Hepatocyte (in vitro differentiated cells): ENCODE data around the gene SIMC1.
A peak's percentile ranks its signal among the peaks of the same experiment; 100 is the strongest.

Experiments
- EZH2 ChIP-seq: fragments of 200-600 bp; sonication (generic); IDR thresholded peaks from 2 replicates; pipeline ENCODE4 v1.6.1; 2016; ENCODE audit warnings: antibody characterized with exemption, mild to moderate bottlenecking, borderline replicate concordance
- TF ChIP-seq, protein P1 (sequence below): fragments of 200-600 bp; sonication (generic); IDR thresholded peaks from 2 replicates; pipeline ENCODE4 v1.5.1; 2016; ENCODE audit warnings: antibody characterized with exemption, mild to moderate bottlenecking; ENCODE audit not compliant: poor library complexity

DNA sequence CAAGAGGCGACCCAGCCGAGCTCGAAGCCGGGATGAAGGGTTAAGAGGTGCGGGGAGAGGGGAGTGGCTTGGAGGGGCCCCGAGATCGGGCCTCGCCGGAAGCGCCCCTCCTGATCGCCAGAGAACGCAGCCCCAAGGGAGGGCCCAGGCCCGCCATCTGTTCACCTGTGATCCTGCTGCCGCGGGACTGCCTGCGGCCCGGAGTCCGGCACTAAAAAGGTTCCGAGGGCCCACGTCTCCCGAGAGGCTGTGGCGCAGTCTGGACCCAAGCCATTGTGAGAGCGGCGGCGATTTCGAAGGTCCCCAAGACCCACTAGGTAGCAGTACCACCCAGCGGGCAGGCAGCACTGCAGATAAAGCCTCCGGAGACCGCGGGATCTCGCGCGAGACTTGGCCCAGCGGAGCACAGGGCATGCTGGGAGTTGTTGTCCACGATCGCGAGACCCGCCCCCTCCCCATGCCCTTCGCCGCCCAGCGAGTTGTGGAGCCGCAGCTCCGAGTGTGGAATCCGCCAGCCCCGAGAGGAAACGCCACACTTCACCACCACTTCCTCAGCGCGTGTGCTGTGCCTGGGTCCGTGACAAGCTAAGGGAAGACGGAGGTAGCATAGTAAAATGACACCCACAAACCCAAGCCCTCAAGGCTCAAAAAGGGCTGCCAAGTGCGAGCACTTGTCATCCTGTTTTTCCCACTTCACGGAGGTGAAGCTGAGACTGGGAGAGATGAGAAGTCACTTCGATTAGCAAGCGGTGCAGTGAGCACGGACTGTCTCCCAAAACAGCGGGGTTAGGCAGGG, 123.4 kb downstream of the SIMC1 start, which contains the start of gene KIAA1191:
- TF ChIP-seq, protein P1, sequence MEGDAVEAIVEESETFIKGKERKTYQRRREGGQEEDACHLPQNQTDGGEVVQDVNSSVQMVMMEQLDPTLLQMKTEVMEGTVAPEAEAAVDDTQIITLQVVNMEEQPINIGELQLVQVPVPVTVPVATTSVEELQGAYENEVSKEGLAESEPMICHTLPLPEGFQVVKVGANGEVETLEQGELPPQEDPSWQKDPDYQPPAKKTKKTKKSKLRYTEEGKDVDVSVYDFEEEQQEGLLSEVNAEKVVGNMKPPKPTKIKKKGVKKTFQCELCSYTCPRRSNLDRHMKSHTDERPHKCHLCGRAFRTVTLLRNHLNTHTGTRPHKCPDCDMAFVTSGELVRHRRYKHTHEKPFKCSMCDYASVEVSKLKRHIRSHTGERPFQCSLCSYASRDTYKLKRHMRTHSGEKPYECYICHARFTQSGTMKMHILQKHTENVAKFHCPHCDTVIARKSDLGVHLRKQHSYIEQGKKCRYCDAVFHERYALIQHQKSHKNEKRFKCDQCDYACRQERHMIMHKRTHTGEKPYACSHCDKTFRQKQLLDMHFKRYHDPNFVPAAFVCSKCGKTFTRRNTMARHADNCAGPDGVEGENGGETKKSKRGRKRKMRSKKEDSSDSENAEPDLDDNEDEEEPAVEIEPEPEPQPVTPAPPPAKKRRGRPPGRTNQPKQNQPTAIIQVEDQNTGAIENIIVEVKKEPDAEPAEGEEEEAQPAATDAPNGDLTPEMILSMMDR, result peak; percentile 36
- TF ChIP-seq EZH2, result no peak
